PC-3 (cell line): ENCODE measurements around the gene CDKL2.

Experiments
- EZH2 ChIP-seq: fragments of 300-600 bp; sonication (generic); IDR thresholded peaks from one replicate; pipeline ENCODE4 v1.6.1; 2017; ENCODE audit warnings: antibody characterized with exemption, mild to moderate bottlenecking, low read length; ENCODE audit not compliant: unreplicated experiment
- TF ChIP-seq, protein P1 (sequence below): fragments of 300-600 bp; sonication (generic); conservative IDR thresholded peaks from 2 replicates; pipeline ENCODE4 v1.5.1; 2017; ENCODE audit warnings: antibody characterized with exemption, low read depth, mild to moderate bottlenecking, low read length

DNA sequence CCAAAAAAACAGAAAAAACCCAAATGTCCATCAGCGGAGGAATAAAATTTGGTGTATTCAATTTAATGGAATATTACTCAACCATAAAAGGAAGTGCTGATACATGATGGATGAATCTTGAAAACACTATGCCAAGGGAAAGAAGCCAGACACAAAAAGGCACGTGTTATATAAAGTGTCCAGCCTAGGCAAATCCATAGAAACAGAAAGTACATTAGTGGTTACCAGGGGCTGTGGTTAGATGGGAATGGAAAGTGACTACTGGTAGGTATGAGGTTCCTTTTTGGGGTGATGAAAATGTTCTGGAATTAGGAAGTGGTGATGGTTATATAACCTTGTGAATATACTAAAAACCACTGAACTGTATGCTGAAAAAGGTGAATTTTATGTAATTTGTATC lies 3.5 kb upstream of the CDKL2 start:
- TF ChIP-seq EZH2 = no peak
- TF ChIP-seq, protein P1, sequence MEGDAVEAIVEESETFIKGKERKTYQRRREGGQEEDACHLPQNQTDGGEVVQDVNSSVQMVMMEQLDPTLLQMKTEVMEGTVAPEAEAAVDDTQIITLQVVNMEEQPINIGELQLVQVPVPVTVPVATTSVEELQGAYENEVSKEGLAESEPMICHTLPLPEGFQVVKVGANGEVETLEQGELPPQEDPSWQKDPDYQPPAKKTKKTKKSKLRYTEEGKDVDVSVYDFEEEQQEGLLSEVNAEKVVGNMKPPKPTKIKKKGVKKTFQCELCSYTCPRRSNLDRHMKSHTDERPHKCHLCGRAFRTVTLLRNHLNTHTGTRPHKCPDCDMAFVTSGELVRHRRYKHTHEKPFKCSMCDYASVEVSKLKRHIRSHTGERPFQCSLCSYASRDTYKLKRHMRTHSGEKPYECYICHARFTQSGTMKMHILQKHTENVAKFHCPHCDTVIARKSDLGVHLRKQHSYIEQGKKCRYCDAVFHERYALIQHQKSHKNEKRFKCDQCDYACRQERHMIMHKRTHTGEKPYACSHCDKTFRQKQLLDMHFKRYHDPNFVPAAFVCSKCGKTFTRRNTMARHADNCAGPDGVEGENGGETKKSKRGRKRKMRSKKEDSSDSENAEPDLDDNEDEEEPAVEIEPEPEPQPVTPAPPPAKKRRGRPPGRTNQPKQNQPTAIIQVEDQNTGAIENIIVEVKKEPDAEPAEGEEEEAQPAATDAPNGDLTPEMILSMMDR = no peak
